Liver (tissue), 9 donors: ENCODE results near the gene B4GALT2. TPM values are rescaled to one million over a fixed set of nuclear protein-coding genes. Genes with fewer than 3 reads are reported as not detected.

ENCODE experiments used
- DNase-seq: peaks from one replicate; pipeline ENCODE4 v3.0.0-alpha.2; 2017; ENCODE audit warnings: low spot score
- H3K27ac ChIP-seq, 2 donors: one replicate each; pipeline ENCODE4 v1.7.0; 2013; ENCODE audit warnings: inconsistent platforms in 2 of 2, low read length in 2 of 2, control low read depth in 1 of 2, low read depth in 1 of 2, mild to moderate bottlenecking in 1 of 2
- H3K27me3 ChIP-seq, 4 donors: one replicate each; pipeline versions ENCODE4 v1.6.1 to v1.7.0; 2013; ENCODE audit warnings: low read length in 3 of 4, inconsistent platforms in 1 of 4, mild to moderate bottlenecking in 1 of 4, moderate library complexity in 1 of 4; ENCODE audit not compliant: control insufficient read depth in 4 of 4, insufficient read depth in 4 of 4
- H3K36me3 ChIP-seq, 4 donors: one replicate each; pipeline versions ENCODE4 v1.6.1 to v1.7.0; 2013; ENCODE audit warnings: low read length in 3 of 4, mild to moderate bottlenecking in 3 of 4, low read depth in 1 of 4, moderate library complexity in 1 of 4; ENCODE audit not compliant: control insufficient read depth in 4 of 4, insufficient read depth in 3 of 4
- H3K4me1 ChIP-seq, 4 donors: one replicate each; pipeline versions ENCODE4 v1.6.1 to v1.7.0; 2013; ENCODE audit warnings: low read length in 3 of 4, mild to moderate bottlenecking in 3 of 4, moderate library complexity in 1 of 4; ENCODE audit not compliant: control insufficient read depth in 4 of 4, insufficient read depth in 4 of 4
- H3K4me3 ChIP-seq, 3 donors: one replicate each; pipeline versions ENCODE4 v1.6.1 to v1.7.0; 2013; ENCODE audit warnings: low read length in 3 of 3, control low read depth in 1 of 3, low read depth in 1 of 3, mild to moderate bottlenecking in 1 of 3
- H3K9ac ChIP-seq, 2 donors: one replicate each; pipeline ENCODE4 v1.7.0; 2013; ENCODE audit warnings: low read length in 2 of 2, mild to moderate bottlenecking in 2 of 2, moderate library complexity in 2 of 2, control low read depth in 1 of 2, low read depth in 1 of 2
- H3K9me3 ChIP-seq, 4 donors: one replicate each; pipeline versions ENCODE4 v1.6.1 to v1.7.0; 2013; ENCODE audit warnings: low read length in 3 of 4; ENCODE audit not compliant: control insufficient read depth in 4 of 4
- CTCF ChIP-seq: fragments of 150-350 bp; IDR thresholded peaks from 2 replicates; pipeline ENCODE4 v1.5.1; 2017; ENCODE audit warnings: improper control_type of control experiment, low read depth, low read length; ENCODE audit not compliant: missing input control
- EGR1 ChIP-seq, 2 donors: IDR thresholded peaks; 2 replicates each; pipeline ENCODE4 v1.6.1; 2016 to 2018; ENCODE audit warnings: antibody characterized with exemption in 2 of 2, low read depth in 2 of 2
- FOXA1 ChIP-seq: IDR thresholded peaks from 2 replicates; pipeline ENCODE4 v1.6.1; 2016; ENCODE audit warnings: antibody characterized with exemption
- GABPA ChIP-seq, 2 donors: IDR thresholded peaks in 1 of 2; conservative IDR thresholded peaks in 1 of 2; 2 replicates each; pipeline ENCODE4 v1.6.1; 2016; ENCODE audit warnings: antibody characterized with exemption in 2 of 2, mild to moderate bottlenecking in 1 of 2, moderate library complexity in 1 of 2
- NR2F2 ChIP-seq: IDR thresholded peaks from 2 replicates; pipeline ENCODE4 v1.6.1; 2016; ENCODE audit warnings: antibody characterized with exemption
- RAD21 ChIP-seq, 2 donors: IDR thresholded peaks; 2 replicates each; pipeline ENCODE4 v1.6.1; 2016; ENCODE audit warnings: antibody characterized with exemption in 2 of 2, mild to moderate bottlenecking in 2 of 2
- SP1 ChIP-seq: IDR thresholded peaks from 2 replicates; pipeline ENCODE4 v1.6.1; 2018; ENCODE audit warnings: antibody characterized with exemption, mild to moderate bottlenecking
- TAF1 ChIP-seq: conservative IDR thresholded peaks from 2 replicates; pipeline ENCODE4 v1.6.1; 2016; ENCODE audit warnings: antibody characterized with exemption, mild to moderate bottlenecking
- ZBTB33 ChIP-seq: IDR thresholded peaks from 2 replicates; pipeline ENCODE4 v1.6.1; 2016; ENCODE audit warnings: antibody characterized with exemption
- WGBS: extraction: QIAGEN DNeasy Blood & Tissue Kit; methylation state at CpG from one replicate; pipeline ENCODE4 v1.1.7; 2013; 5-methylcytosine and 5-hydroxymethylcytosine counted together
- polyA plus RNA-seq, 2 donors: library from polyadenylated mRNA; stranded (reverse) in 1 of 2; unstranded in 1 of 2; fragments of 200-250 nt in 1 of 2; fragments of >200 nt in 1 of 2; fragmentation: Nextera tagmentation in 1 of 2; extraction: Ambion mirVana in 1 of 2; gene quantifications; one replicate each; pipeline versions ENCODE4 v1.2.1 to v1.2.3, GENCODE V29; 2013 to 2015
- total RNA-seq, 2 donors: library from RNA; depleted of rRNA; stranded (reverse); fragments of >200 nt; gene quantifications; one replicate each; pipeline ENCODE4 v1.2.3, GENCODE V29; 2014
- TF ChIP-seq, protein P1 (sequence below): IDR thresholded peaks from 2 replicates; pipeline ENCODE4 v1.6.1; 2016; ENCODE audit warnings: antibody characterized with exemption
- donor health status: healthy.
- donor health status: healthy.
- donor health status: healthy.
- donor health status: healthy.
- donor health status: healthy.

Gene B4GALT2
- total and polyA plus RNA-seq, 4 donors: 2.9 to 31.5 (median 16.1) TPM

GRCh38 chr1:43952731-43953346, 26.2 kb upstream of the B4GALT2 start:
- Histone ChIP-seq H3K4me1 (peaks cover 0 to 12% (median 9%) of the 10 kb centered on the region in 4 donors), H3K9ac (no peak overlapping the region), H3K4me3 (no peak overlapping the region), H3K27ac (no peak overlapping the region), H3K36me3 (peaks cover 0 to 23% (median 4%) of the 10 kb centered on the region in 4 donors), H3K9me3 (no peaks in the 10 kb centered on the region), H3K27me3 (no peaks in the 10 kb centered on the region)
- no peak for TF ChIP-seq CTCF
- DNase-seq: no peak
- WGBS: 92% methylated on average over 8 of the region's 8 CpGs

DNA sequence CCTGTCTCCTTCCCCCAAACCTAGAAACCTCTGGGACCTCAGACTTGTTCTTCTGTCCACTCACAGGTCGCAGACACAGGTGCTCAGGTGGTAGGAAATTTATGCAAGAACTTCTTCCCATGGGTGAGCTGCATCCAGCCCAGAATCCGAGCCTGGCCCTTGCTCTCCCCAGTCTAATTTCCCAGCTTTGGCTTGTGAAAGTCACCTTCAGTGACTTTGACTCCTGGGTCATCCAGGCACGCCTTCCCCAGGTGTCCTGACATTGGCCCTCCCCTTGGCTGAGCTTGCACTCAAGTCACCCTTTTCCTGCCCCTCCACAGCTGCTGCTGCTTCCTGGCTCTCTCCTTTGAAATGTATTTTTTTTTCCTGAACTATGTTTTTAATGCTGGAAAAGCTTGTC, 25.6 kb upstream of the B4GALT2 start:
- no peaks in the 10 kb centered on the region for H3K9me3 ChIP-seq
- no peak overlapping the region for H3K9ac ChIP-seq
- peaks cover 0 to 7% (median 4%) of the 10 kb centered on the region in 4 donors for H3K4me1 ChIP-seq
- H3K4me3 ChIP-seq: no peak overlapping the region
- WGBS: 92% methylated on average over 3 of the region's 3 CpGs
- DNase-seq: no peak
- H3K27ac ChIP-seq: no peak overlapping the region
- no peaks in the 10 kb centered on the region for H3K27me3 ChIP-seq
- TF ChIP-seq, protein P1, sequence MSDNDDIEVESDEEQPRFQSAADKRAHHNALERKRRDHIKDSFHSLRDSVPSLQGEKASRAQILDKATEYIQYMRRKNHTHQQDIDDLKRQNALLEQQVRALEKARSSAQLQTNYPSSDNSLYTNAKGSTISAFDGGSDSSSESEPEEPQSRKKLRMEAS: no peak
- no peak for TF ChIP-seq FOXA1
- TF ChIP-seq SP1: no peak
- no peak for TF ChIP-seq CTCF
- no peak for TF ChIP-seq RAD21 (IDR thresholded peaks at IDR 0.05)
- TF ChIP-seq ZBTB33: no peak
- no peak for TF ChIP-seq TAF1
- H3K36me3 ChIP-seq: peaks cover 0 to 28% (median 6%) of the 10 kb centered on the region in 4 donors

DNA sequence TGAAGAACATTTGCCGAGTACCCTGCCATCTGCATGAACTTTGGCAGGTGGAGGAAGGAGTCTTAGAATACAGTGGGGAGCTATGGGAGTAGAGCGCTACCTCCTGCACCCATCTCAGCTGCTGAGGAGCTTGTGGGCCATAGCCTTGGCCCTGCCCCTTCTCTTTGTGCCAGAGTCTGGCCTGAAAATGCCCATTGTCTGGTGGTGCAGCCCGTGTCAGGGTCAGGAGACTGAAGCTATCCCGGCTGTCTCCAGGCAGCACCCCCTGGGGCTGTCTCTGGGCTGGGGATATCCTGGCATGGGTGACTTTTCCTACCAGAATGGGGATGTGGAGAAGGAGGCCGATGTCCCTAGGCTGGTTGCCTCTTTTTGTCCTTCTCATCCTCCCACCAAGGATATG, 25.0 kb upstream of the B4GALT2 start:
- H3K4me1 ChIP-seq: no peaks in the 10 kb centered on the region
- no peak overlapping the region for H3K27ac ChIP-seq
- H3K9ac ChIP-seq: no peak overlapping the region
- 95% methylated on average over 5 of the region's 5 CpGs for WGBS
- H3K36me3 ChIP-seq: peaks cover 2 to 33% (median 8%) of the 10 kb centered on the region in 4 donors
- no peak for DNase-seq
- no peaks in the 10 kb centered on the region for H3K9me3 ChIP-seq
- H3K27me3 ChIP-seq: no peaks in the 10 kb centered on the region
- no peak overlapping the region for H3K4me3 ChIP-seq
- TF ChIP-seq EGR1 (IDR thresholded peaks at IDR 0.05; ENCODE audit: low read depth in 2 of 2): no peak
- no peak for TF ChIP-seq ZBTB33
- TF ChIP-seq, protein P1: no peak
- TF ChIP-seq NR2F2: no peak
- no peak for TF ChIP-seq CTCF
- no peak for TF ChIP-seq FOXA1
- no peak for TF ChIP-seq GABPA (IDR thresholded peaks at IDR 0.05 in 1 of 2, conservative IDR thresholded peaks at IDR 0.05 in 1 of 2)
- TF ChIP-seq TAF1: no peak
